OCI-LY7 (cell line): ENCODE results near the gene TMEM143. TPM values are rescaled to one million over a fixed set of nuclear protein-coding genes. Genes with fewer than 3 reads are reported as not detected.

Experiments
- BruUV-seq: library from RNA; stranded (reverse); fragments of 400-500 nt; replicated peaks from 2 replicates; lab custom pipeline; 2021; lab: Mats Ljungman, UMichigan
- CTCF ChIA-PET: fragments of 300-600 bp; sonication (Branson Sonifier 250); formaldehyde crosslinking; loops from one replicate; lab custom pipeline; 2022; ENCODE audit warnings: antibody characterized with exemption; ENCODE audit not compliant: unreplicated experiment; lab: Charles Lee
- POLR2A ChIA-PET: fragments of 300-600 bp; sonication (Branson Sonifier 250); formaldehyde crosslinking; loops from one replicate; lab custom pipeline; 2022; ENCODE audit warnings: antibody characterized with exemption; lab: Charles Lee
- DNase-seq: peaks from one replicate; pipeline ENCODE4 v3.0.0-alpha.2; 2015; ENCODE audit warnings: low spot score
- H2AFZ ChIP-seq: fragments of 200-600 bp; sonication (generic), shearing (Covaris generic); 2 replicates; pipeline ENCODE4 v1.6.1; 2014; ENCODE audit warnings: mild to moderate bottlenecking, antibody characterized with exemption, low read length, moderate library complexity
- H3K27ac ChIP-seq: fragments of 200-600 bp; sonication (generic); 2 replicates; pipeline ENCODE4 v1.5.1; 2014; ENCODE audit warnings: mixed run types, low read depth, mild to moderate bottlenecking, moderate library complexity, low read length, inconsistent platforms; ENCODE audit not compliant: poor library complexity, severe bottlenecking
- H3K36me3 ChIP-seq: fragments of 200-600 bp; sonication (generic); 2 replicates; pipeline ENCODE4 v1.6.1; 2014; ENCODE audit warnings: mild to moderate bottlenecking, antibody characterized with exemption, low read length, moderate library complexity, mixed read lengths; ENCODE audit not compliant: insufficient read depth
- H3K4me1 ChIP-seq: fragments of 200-600 bp; sonication (generic); 2 replicates; pipeline ENCODE4 v1.5.1; 2014; ENCODE audit warnings: mild to moderate bottlenecking, low read length; ENCODE audit not compliant: insufficient read depth, poor library complexity, severe bottlenecking
- H3K4me2 ChIP-seq: fragments of 200-600 bp; sonication (generic); 2 replicates; pipeline ENCODE4 v1.6.1; 2014; ENCODE audit warnings: mild to moderate bottlenecking, low read length
- H3K4me3 ChIP-seq: fragments of 200-600 bp; sonication (generic); 2 replicates; pipeline ENCODE4 v1.5.1; 2014; ENCODE audit warnings: mild to moderate bottlenecking, low read depth, low read length; ENCODE audit not compliant: poor library complexity, severe bottlenecking
- H3K79me2 ChIP-seq: fragments of 200-600 bp; sonication (generic); 2 replicates; pipeline ENCODE4 v1.6.1; 2016; ENCODE audit warnings: low read depth, mild to moderate bottlenecking, low read length, moderate library complexity, mixed read lengths; ENCODE audit not compliant: insufficient read depth
- H3K9me2 ChIP-seq: fragments of 200-600 bp; sonication (generic); 2 replicates; pipeline ENCODE4 v1.6.1; 2016; ENCODE audit warnings: mild to moderate bottlenecking, low read length, mixed read lengths; ENCODE audit not compliant: insufficient read depth
- H3K9me3 ChIP-seq: fragments of 200-600 bp; sonication (generic); 2 replicates; pipeline ENCODE4 v1.6.1; 2014; ENCODE audit warnings: mild to moderate bottlenecking, mixed run types, low read length, mixed read lengths
- H4K20me1 ChIP-seq: fragments of 200-600 bp; sonication (generic); 2 replicates; pipeline ENCODE4 v1.6.1; 2014; ENCODE audit warnings: mild to moderate bottlenecking, antibody characterized with exemption, low read length, moderate library complexity, mixed read lengths; ENCODE audit not compliant: insufficient read depth
- CTCF ChIP-seq: fragments of 200-600 bp; sonication (generic); conservative IDR thresholded peaks from 2 replicates; pipeline ENCODE4 v1.5.1; 2014; ENCODE audit warnings: mild to moderate bottlenecking, antibody characterized with exemption, low read length, moderate library complexity, mixed read lengths
- EZH2phosphoT487 ChIP-seq: fragments of 200-600 bp; sonication (generic); IDR thresholded peaks from 2 replicates; pipeline ENCODE4 v1.6.1; 2018; ENCODE audit warnings: low read depth, borderline replicate concordance, mild to moderate bottlenecking, mixed run types, antibody characterized with exemption, low read length, moderate library complexity, mixed read lengths
- intact Hi-C: fragments of 100-400 bp; cut with micrococcal nuclease; formaldehyde crosslinking; loops from one replicate; pipeline ENCODE4 v1.10.0; 2022; ENCODE audit not compliant: unreplicated experiment
- total RNA-seq, 2 experiments: library from RNA; depleted of rRNA in 1 of 2; stranded (reverse); fragments of >200 nt in 1 of 2; shearing (Covaris generic) in 1 of 2; gene quantifications; 2 replicates each; pipeline ENCODE4 v1.2.3, GENCODE V29; 2014 to 2022

Gene TMEM143
- total RNA-seq, 2 experiments from 2014 or later, result 31.1 to 31.4 TPM

- Histone ChIP-seq H3K4me1 (peaks cover 29% of the 10 kb centered on the region), H2AFZ (no peak overlapping the region), H3K79me2 (peaks cover 15% of the 10 kb centered on the region; the same call in 1 of the 2 replicates), H4K20me1 (no peaks in the 10 kb centered on the region), H3K36me3 (no peaks in the 10 kb centered on the region), H3K4me3 (no peak overlapping the region), H3K4me2 (no peak overlapping the region), H3K27ac (no peak overlapping the region), H3K9me2 (no peaks in the 10 kb centered on the region), H3K9me3 (no peaks in the 10 kb centered on the region)
- BruUV-seq, result no TSS peak
- ChIA-PET CTCF (no interaction called here), POLR2A (no interaction called here)
- DNase-seq, result no peak
- intact Hi-C loops, result loop anchor here (5.0 kb wide), 1 partner anchor 53 kb away; the partner anchor contains the start of gene GRWD1
- TF ChIP-seq CTCF, result no peak
- peak; percentile 80; the same call in 1 of the 2 replicates for TF ChIP-seq EZH2phosphoT487
These were observed 30.8 kb upstream of the TMEM143 start for GRCh38 chr19:48394331-48395169.

GRCh38 chr19:48393559-48394330 lies 30.0 kb upstream of the TMEM143 start, which contains the start of gene GRIN2D:
GRIN2D (plus strand) TSS chr19:48393668; CDS start chr19:48398393, 4,725 bp downstream.
- no peak within 1 kb of the TSS for H2AFZ ChIP-seq
- H3K9me3 ChIP-seq, result no peaks in the 10 kb centered on the region
- H3K4me1 ChIP-seq, result peaks cover 22% of the 10 kb centered on the region
- BruUV-seq, result no TSS peak
- H3K4me2 ChIP-seq, result peak within 1 kb of the TSS; percentile 19; the same call in 1 of the 2 replicates
- no peak within 1 kb of the TSS for H3K27ac ChIP-seq
- TF ChIP-seq EZH2phosphoT487 (no peak), CTCF (0 out of 2 replicates have a peak, but pooled peaks have one; percentile 19)
- peaks cover 7% of the 10 kb centered on the region; the same call in 1 of the 2 replicates for H3K36me3 ChIP-seq
- POLR2A ChIA-PET, result no interaction called here
- CTCF ChIA-PET, result no interaction called here
- no peak within 1 kb of the TSS for H3K4me3 ChIP-seq
- no peaks in the 10 kb centered on the region for H3K9me2 ChIP-seq
- intact Hi-C loops, result loop anchor here (5.0 kb wide), 1 partner anchor 54 kb away; the partner anchor contains the start of gene GRWD1
- no peaks in the 10 kb centered on the region for H4K20me1 ChIP-seq
- H3K79me2 ChIP-seq, result peaks cover 15% of the 10 kb centered on the region; the same call in 1 of the 2 replicates
- peak; percentile 18 for DNase-seq
